Activated B cell treated with CpG ODN at 0.5 μM for 24 hours (primary cell): ENCODE measurements around the gene DAAM1. TPM values are rescaled to one million over a fixed set of nuclear protein-coding genes. Genes with fewer than 3 reads are reported as not detected.

ENCODE experiments used
- ATAC-seq: fragments of 200-7000 bp; cut with Tn5 transposase; one replicate; pipeline ENCODE4 v1.10.0; 2021; ENCODE audit warnings: low read depth, mild to moderate bottlenecking, moderate library complexity
- CTCF ChIA-PET: fragments of 350-600 bp; sonication (Branson Sonifier 250); formaldehyde crosslinking; loops from one replicate; lab custom pipeline; 2021; ENCODE audit warnings: antibody characterized with exemption; lab: Charles Lee
- POLR2A ChIA-PET: fragments of 350-600 bp; sonication (Branson Sonifier 250); formaldehyde crosslinking; loops from one replicate; lab custom pipeline; 2021; ENCODE audit warnings: antibody characterized with exemption; lab: Charles Lee
- DNase-seq: peaks from one replicate; pipeline ENCODE4 v3.0.0; 2022
- H3K27ac Mint-ChIP-seq: one replicate; pipeline ENCODE4 v1.8.0; 2020; ENCODE audit warnings: mixed read lengths
- H3K27me3 Mint-ChIP-seq: one replicate; pipeline ENCODE4 v1.8.0; 2021; ENCODE audit warnings: mixed read lengths
- H3K36me3 Mint-ChIP-seq: one replicate; pipeline ENCODE4 v1.8.0; 2021; ENCODE audit warnings: low read depth, mixed read lengths
- H3K4me1 Mint-ChIP-seq: one replicate; pipeline ENCODE4 v1.8.0; 2021; ENCODE audit warnings: mixed read lengths
- H3K4me3 Mint-ChIP-seq: one replicate; pipeline ENCODE4 v1.8.0; 2020; ENCODE audit warnings: mild to moderate bottlenecking, mixed read lengths
- H3K9me3 Mint-ChIP-seq: one replicate; pipeline ENCODE4 v1.8.0; 2020; ENCODE audit warnings: mixed read lengths
- intact Hi-C: fragments of 100-400 bp; cut with micrococcal nuclease; formaldehyde crosslinking; loops from one replicate; pipeline ENCODE4 v1.15.1; 2024
- total RNA-seq: library from RNA; stranded (reverse); gene quantifications from 2 replicates; pipeline ENCODE4 v1.2.3, GENCODE V29; 2022
- TF ChIP-seq, protein P1 (sequence below): fragments of 200-600 bp; IDR thresholded peaks from one replicate; pipeline ENCODE4 v1.8.0; 2022; ENCODE audit warnings: antibody characterized with exemption, mild to moderate bottlenecking

DAAM1 gene
- total RNA-seq, 1 donor from 2014 or later: 38.7 TPM

DNA sequence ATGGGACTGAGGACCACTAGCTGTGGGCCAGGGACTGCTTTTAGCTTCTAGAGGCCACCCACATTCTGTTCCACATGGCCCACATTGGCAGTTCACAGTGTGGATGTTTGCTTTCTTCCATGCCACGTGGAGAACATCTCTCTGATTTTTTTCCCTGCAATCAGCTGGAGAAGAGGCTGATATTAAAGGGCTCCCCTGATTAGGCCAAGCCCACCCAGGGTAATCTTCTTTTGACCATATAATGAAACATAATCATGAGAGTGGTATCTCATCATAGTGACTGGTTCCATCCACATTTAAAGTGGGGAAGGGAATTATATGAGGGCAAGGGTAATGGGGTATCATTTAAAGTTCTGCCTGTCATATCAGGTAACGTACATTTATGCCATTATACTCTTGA, 15.8 kb downstream of the DAAM1 start:
- DNase-seq: no peak
- H3K27ac Mint-ChIP-seq: no peak overlapping the region
- H3K27me3 Mint-ChIP-seq: no peaks in the 10 kb centered on the region
- no peaks in the 10 kb centered on the region for H3K36me3 Mint-ChIP-seq
- intact Hi-C loops: no loop called here
- ChIA-PET CTCF (no interaction called here), POLR2A (no interaction called here)
- peaks cover 9% of the 10 kb centered on the region for H3K4me1 Mint-ChIP-seq
- TF ChIP-seq, protein P1, sequence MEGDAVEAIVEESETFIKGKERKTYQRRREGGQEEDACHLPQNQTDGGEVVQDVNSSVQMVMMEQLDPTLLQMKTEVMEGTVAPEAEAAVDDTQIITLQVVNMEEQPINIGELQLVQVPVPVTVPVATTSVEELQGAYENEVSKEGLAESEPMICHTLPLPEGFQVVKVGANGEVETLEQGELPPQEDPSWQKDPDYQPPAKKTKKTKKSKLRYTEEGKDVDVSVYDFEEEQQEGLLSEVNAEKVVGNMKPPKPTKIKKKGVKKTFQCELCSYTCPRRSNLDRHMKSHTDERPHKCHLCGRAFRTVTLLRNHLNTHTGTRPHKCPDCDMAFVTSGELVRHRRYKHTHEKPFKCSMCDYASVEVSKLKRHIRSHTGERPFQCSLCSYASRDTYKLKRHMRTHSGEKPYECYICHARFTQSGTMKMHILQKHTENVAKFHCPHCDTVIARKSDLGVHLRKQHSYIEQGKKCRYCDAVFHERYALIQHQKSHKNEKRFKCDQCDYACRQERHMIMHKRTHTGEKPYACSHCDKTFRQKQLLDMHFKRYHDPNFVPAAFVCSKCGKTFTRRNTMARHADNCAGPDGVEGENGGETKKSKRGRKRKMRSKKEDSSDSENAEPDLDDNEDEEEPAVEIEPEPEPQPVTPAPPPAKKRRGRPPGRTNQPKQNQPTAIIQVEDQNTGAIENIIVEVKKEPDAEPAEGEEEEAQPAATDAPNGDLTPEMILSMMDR: no peak
- no peaks in the 10 kb centered on the region for H3K9me3 Mint-ChIP-seq
- no peak for ATAC-seq
- H3K4me3 Mint-ChIP-seq: no peak overlapping the region

DNA sequence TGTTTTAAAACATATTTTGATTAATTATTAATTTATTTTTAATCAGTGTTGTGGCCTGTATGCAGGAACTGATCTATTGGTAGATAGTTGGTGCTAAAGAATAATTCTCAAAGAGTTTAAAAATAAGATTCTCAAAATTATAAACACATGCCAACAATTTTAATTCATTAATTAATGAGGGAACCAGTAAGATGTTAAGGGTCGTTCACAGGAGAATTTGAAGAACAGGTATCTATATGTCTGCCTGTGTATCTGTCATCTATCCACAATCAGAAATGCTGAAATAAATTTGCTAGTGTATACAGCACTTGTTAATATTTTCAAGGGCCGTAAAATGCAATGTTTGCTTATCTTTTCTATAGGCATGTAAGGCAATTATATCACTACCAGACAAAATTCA, 18.4 kb downstream of the DAAM1 start:
- TF ChIP-seq, protein P1: no peak
- H3K4me1 Mint-ChIP-seq: peaks cover 15% of the 10 kb centered on the region
- H3K27me3 Mint-ChIP-seq: no peaks in the 10 kb centered on the region
- H3K27ac Mint-ChIP-seq: no peak overlapping the region
- no peaks in the 10 kb centered on the region for H3K9me3 Mint-ChIP-seq
- no peaks in the 10 kb centered on the region for H3K36me3 Mint-ChIP-seq
- DNase-seq: no peak
- H3K4me3 Mint-ChIP-seq: no peak overlapping the region
- POLR2A ChIA-PET: no interaction called here
- CTCF ChIA-PET: no interaction called here
- intact Hi-C loops: no loop called here
- no peak for ATAC-seq

DNA sequence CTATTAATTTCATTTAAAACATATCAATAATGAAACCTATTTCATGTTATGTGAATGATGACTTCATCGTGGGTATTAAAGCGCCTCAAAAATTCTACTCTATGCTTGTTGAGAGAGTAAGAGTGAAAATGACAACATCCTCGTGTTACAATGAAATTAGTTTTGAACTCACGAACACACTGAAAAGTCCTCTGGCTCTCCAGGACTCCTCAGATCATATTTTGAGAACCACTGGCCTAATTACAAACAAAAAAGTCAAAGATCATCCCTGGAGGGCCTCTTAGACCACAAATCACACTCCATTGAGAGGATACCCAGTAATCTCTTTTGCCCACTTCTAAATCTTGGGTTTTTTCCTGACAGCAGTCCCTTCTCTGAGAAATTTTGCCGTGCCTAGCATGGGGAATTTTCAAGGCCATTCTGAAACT, 19.1 kb downstream of the DAAM1 start:
- CTCF ChIA-PET: no interaction called here
- TF ChIP-seq, protein P1: no peak
- intact Hi-C loops: no loop called here
- no peaks in the 10 kb centered on the region for H3K36me3 Mint-ChIP-seq
- no peaks in the 10 kb centered on the region for H3K27me3 Mint-ChIP-seq
- no peak for ATAC-seq
- no peak overlapping the region for H3K4me3 Mint-ChIP-seq
- H3K9me3 Mint-ChIP-seq: no peaks in the 10 kb centered on the region
- H3K27ac Mint-ChIP-seq: no peak overlapping the region
- no peak for DNase-seq
- H3K4me1 Mint-ChIP-seq: peaks cover 13% of the 10 kb centered on the region
- POLR2A ChIA-PET: no interaction called here

DNA sequence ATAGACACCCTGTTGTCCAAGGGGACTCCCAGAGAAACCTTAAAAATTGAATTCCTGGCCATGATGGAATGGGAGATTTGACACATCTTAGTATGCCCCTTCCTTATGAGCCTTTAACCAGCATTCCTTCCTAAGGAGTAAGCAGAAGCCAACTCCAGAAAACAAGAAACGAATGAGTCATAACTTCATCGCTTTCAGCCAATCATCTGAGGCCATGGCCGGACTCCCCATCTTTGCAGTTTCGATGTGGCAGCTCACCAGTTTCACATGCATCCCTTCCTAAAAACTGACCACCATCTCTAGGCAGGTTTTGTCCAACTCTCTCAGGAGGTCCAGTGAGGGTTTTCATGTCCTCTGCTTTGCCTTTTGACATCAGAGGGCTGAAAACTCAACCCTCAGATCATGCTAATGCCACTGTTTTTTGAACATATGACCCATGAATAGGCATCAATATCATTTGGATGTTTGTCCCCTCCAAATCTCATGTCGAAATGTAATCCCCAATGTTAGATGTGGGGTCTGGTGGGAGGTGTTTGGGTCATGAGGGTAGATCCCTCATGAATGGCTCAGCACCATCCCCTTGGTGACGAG, 19.9 kb downstream of the DAAM1 start:
- no peaks in the 10 kb centered on the region for H3K9me3 Mint-ChIP-seq
- peaks cover 14% of the 10 kb centered on the region for H3K4me1 Mint-ChIP-seq
- no peak for DNase-seq
- TF ChIP-seq, protein P1: no peak
- POLR2A ChIA-PET: no interaction called here
- CTCF ChIA-PET: no interaction called here
- ATAC-seq: no peak
- H3K27me3 Mint-ChIP-seq: no peaks in the 10 kb centered on the region
- no peak overlapping the region for H3K4me3 Mint-ChIP-seq
- H3K36me3 Mint-ChIP-seq: no peaks in the 10 kb centered on the region
- intact Hi-C loops: no loop called here
- H3K27ac Mint-ChIP-seq: peak overlapping the region; percentile 9

DNA sequence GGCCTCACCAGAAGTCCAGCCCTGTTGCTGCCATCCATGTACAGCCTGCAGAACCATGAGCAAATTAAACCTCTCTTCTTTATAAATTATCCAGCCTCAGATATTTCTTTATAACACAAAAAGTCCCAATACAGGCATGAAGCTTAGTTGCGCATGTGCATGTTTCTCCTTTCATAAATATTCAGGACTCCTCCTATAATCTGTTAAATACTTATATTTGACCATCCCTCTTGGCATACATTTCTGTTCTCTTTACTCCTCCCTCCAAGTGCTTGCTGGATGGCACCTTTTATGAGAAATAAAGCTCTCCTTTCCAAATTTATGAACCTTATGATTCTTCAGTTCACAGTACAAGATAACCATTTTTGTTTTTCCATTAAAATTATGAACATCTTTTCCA, 20.5 kb downstream of the DAAM1 start:
- Mint-ChIP-seq H3K9me3 (no peaks in the 10 kb centered on the region), H3K4me1 (peaks cover 16% of the 10 kb centered on the region), H3K36me3 (no peaks in the 10 kb centered on the region), H3K4me3 (no peak overlapping the region), H3K27ac (no peak overlapping the region), H3K27me3 (no peaks in the 10 kb centered on the region)
- intact Hi-C loops: no loop called here
- ATAC-seq (no peak), DNase-seq (no peak)
- ChIA-PET POLR2A (no interaction called here), CTCF (no interaction called here)
- TF ChIP-seq, protein P1: no peak
